Stimulated activated CD4-positive, alpha-beta T cell treated with anti-CD3 and anti-CD28 coated beads, Interleukin-2, amount 100 ng/mL, for 24 hours (primary cell): ENCODE measurements around the gene GNG7.
"Not testable (repeated sequence)": the region's sequence is repeated elsewhere in the genome, so short reads cannot be mapped to it uniquely, and the experiment has no call there.

ENCODE experiments used
- DNase-seq, 2 donors: peaks; one replicate each; pipeline ENCODE4 v3.0.0-alpha.2; 2020

The GNG7 gene

DNA sequence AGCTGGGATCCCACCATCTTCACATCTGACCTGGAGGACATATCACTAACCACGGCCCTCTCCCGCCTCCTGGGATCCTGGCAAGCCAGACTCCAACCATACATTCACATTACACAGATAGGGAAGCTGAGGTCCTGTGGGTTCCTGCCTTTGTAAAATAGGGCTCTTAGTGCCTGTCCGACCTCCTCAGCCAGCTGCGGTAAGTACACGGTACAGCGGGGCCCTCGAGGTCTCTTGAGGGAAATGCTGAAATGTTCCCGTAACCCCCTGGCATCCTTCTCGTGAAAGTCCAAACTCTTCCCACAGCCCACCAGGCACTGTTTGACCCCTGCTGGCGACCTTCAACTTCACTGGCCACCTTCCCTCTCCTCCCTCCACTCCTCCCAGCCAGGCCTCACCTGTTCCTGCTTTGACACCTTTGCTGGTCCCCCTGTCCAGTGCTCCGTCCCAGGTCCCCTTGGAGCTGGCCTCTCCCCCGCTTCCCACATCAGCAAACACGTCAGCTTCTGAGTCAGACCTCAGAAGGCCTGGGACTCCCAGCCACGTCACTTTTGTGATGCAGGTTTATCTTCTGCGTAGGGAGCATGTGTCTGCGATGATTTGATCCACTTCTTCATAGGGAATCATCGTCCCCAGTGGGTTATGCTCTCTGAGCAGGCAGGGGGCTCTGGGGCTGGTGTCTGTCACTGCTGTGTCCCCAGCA is 8.8 kb upstream of the GNG7 start:
- no peak for DNase-seq

DNA sequence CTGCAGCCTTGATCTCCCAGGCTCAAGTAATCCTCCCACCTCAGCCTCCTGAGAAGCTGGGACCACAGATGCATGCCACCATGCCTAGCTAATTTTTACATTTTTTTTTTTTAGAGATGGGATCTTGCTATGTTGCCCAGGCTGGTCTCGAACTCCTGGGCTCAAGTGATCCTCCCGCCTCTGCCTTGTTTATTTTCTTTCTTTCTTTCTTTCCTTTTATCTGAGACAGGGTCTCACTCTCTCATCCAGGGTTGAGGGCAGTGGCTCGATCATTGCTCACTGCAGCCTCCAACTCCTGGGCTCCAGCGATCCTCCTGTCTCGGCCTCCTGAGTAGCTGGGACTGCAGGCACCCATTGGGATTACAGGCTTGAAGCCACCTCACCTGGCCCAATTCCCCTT is 3.8 kb upstream of the GNG7 start:
- no peak for DNase-seq

DNA sequence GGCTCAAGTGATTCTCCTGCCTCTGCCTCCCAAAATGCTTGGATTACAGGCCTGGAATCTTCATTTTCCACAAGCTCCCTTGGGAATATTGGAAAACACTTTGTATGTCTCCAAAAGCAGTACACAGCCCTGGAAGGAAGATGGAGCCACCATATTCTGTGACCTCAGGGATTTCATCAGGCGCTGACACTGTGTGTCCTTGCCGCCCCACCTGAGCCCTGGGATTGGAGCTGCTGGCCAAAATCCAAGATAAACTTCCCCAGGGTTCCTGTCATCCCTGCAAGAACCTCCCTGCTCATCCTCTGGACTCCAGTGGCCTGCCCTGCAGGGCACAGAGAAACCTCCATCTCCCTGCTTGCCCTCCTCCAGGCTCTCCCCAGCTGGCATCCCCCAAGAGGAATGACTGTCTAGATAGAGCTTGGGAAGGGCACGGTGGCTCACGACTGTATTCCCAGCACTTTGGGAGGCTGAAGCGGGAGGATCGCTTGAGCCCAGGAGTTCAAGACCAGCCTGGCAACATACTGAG is 1.3 kb upstream of the GNG7 start:
- no peak for DNase-seq

DNA sequence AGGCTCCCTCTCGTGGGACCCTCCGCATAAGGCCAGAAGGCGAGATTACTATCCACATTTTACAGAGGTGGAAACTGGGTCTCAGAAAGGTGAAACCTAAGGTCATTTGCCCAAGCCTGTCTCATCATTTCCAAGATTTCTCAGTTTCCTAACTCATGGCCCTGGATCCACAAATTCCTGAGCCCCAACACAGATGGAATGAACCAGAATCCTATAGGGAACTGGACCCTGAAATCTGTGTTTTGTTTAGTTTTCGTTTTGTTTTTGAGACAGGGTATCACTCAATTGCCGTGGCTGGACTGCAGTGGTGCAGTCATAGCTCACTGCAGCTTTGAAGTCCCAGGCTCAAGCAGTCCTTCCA is 563 bp upstream of the GNG7 start:
- DNase-seq, result no peak

DNA sequence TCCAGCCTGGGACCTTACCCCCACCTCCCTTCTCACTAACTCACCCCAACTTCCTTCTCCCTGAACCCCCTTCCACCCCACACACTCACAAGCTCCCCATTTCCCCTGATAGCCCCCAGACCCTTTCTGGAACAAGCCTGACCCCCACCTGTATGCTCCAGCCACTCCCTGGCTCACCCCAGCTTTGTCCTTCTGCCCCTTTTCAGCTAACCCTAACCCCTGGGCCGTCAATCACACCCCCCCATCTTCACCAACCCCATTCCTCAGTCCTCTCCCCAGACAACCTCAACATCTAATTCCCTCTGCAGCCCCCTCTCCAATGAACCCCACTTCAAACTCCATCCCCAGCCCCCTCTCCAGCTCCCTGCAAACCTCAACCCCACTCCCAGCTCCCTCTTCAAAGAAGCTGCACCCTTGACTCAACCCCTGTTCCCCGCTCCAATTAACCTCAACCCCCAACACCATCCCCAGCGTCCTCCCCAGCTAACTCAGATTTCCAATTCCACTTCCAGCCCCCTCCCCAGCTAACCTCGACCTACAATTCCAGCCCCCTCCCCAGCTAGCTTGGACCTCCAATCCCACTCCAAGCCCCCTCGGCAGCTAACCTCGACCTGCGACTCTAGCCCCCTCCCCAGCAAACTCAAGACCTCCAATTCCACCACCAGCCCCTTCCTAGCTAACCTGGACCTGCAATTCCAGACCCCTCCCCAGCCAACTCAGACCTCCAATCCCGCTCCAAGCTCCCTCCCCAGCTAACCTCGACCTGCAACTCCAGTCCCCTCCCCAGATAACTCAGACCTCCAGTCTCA is 929 bp downstream of the GNG7 start:
- DNase-seq, result no peak

DNA sequence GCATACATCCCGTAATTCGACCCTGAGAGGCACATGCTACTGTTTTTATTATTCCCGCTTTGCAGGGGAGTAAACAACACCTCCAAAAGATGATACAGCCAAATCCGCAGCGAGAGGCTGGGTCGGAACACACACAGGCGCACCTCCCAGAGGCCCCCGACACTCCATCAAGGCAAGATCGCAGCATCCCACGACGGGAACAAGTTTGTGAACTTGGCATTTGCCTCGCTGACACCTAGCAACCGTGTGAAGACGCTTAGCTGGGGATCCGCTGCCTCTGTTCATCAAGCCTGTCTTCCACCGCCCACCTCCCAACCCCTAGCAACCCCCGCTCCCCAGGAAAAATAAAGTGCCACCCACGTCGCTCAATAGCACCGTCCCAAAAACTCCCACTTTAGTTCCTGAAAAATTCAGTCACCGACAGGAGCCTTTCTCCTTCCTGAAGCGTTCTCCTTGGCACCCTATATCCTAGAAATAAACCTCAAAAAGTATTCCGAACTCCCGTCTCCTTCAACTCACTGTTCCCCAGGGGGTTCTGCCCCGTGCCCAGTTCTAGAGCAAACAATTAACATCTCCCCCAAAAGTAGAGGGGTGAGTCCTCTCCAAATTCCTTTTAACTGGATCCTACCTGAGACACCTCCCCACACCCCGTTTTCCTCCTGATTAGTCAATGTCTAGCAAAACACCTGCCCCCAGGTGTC is 1.7 kb downstream of the GNG7 start:
- DNase-seq, result no peak

DNA sequence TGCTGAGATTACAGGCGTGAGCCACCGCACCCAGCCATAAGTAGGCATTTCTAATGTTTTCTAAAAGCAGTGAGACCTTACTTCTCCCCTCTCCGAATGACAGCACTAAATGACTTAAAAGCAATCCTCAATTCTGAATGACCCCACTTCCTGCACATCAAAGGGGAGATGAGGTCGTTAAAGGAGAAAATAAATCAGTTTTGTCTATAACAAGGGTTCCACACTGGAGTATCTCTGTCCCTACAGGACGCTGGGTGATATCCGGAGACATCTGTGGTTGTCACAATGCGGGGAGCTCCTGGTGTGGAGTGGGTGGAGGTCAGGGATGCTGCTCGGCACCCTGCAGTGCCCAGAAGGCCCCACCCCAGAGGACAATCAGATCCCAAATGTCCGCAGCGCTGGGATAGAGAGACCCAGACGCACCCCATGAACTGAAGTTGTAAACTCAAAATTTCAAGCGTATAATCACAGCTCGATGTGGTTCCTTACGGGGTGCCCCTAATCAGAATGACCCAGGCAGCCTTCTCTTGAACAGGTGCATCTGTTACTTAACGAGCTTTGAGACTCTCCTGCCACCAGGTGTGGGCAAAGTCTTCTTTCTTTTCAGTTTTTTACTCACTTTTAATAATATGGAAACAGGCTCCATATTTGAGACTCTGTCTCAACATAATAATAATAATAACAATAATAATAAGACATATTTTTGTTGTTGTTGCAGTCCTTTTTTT is 2.9 kb downstream of the GNG7 start:
- no peak for DNase-seq

DNA sequence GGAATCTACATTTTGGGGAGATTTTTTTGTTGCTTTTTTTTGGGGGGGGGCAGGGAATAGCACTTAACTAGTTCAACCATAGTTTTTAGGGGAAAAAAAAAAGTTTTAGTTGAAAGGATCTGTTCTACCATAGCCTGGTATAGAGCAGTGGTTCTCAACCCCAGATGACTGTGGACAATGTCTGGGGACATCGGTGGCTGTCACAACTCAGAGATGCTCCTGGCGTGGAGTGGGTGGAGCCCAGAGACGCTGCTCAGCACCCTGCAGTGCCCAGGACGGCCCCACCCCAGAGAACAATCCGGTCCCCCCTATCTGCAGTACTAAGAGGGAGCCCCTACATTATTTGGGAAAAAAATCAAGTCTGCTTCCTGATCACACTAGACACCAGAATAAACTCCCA is 8.3 kb downstream of the GNG7 start:
- DNase-seq, result no peak

DNA sequence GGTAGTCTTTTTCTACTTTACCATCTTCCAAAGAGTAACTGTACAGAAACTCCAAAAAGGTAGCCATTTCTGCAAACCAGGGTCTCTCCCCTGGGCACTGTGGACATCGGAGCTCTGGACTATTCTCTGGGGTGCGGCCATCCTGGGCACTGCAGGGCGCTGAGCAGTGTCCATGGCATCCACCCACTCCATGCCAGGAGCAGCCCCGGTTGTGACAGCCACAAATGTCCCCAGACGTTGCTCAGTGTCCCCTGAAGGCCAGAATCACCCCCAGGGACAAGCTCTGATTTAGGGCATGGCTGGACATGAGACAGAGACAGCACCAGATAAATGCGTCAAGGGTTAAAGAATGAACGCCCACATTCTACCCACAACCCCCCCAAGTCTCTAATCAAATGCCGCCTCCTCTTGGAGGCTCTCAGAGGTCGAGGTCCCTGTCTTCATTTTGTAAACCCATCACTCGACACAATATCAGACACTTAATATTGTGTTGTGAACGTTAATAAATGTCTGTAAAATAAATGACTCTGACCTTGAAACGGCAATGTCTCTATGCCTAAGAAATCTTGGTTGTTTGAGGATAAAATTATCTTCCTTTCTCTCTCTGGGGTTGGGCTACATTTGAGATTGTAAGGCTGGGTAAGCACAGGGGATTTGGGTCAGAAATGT is 8.9 kb downstream of the GNG7 start:
- no peak for DNase-seq

DNA sequence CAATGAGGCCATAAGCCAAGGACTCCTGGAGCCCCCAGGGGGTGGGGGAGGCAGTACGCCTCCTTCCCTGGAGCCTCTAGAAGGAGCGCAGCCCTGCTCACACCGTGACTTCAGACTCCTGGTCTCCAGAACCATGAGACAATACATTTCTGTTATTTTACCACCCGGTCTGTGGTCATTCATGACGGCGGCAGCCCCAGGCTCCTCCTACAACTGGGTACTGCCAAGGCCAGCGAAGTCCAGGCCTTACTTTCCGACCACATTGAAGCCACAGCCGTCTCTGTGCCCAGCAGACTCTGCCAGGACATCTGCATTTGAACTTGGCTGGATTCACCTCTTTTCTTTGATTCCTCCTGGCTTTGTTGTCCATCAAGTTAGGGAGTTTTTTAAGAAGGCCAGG is 10.5 kb downstream of the GNG7 start:
- no peak for DNase-seq

DNA sequence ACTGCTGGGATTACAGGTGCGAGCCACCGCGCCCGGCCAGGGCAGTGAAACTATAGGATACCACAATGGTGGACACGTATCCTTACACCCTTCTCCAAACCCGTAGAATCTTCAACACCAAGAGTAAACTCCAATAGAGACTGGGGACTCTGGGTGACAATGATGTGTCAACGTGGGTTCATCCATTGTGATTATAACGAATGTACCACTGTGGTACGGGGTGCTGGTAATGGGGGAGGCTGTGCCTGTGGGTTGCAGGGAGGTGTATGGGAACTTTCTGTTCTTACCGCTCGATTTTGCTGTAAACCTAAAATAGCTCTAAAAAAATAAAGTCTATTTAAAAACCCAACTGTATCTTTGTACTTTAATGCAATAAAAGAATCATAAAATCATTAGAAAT is 11.6 kb downstream of the GNG7 start:
- no peak for DNase-seq

DNA sequence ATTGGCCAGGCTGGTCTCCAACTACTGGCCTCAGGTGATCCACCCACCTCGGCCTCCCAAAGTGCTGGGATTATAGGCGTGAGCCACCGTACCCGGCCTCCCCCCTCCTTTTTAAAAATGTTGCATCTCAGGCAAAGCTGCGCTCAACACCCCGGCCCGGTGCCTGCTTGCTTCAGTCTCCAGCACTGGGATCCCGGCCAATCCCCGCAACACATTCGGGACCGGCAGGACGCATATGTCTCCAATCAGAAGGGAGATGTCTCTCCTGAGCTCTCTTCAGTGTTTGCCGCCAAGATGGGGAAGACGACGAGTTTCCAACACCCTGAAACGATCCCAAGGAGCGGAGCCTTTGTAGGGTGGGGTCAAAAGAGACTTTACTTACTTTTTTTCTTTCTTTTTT is 16.1 kb downstream of the GNG7 start:
- DNase-seq, result no peak

DNA sequence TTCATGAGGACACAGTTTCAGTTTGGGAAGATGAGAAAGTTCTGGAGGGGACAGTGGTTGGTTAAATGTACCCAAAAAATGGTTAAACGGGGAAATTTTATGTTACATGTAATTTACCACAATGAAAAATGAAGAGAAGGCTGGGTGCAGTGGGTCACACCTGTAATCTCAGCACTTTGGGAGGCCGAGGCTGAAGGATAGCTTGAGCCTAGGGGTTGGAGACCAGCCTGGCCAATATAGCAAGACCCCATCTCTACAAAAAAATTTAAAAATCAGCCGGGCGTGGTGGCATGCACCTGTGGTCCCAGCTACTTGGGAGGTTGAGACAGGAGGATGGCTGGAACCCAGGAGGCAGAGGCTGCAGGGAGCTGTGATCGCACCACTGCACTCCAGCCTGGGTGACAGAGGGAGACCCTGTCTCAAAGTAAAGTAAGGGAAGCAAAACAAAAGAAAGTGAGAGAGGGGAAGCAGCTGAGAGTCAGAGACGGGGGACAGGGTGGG is 17.2 kb downstream of the GNG7 start:
- DNase-seq, result no peak

DNA sequence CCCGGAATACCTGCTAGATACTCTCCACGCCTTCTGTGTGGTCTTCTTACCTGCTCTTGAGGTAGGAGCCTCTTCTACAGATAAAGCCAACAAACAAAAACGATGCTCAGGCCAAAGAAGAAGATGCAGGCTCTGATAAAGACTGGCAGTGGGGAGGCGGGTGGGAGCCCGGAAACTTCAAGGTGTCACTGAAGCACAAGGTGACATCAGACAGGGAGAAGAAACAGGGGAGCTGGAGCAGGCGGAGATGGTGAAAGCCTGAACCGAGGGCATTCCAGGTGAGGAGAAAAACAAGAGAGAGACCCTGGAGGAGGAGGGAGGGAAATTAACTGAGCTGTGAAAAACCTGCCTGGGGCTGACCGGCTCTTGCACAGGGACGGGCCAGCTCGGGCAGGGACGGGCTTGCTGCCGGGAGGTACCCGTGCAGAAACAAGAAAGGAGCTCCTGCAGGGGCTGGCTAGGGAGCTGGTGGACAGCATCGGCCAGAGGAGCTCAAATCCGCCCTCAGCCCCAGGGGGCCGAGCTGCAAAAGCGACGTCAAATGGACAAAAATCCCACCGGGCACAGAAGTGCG is 19.0 kb downstream of the GNG7 start:
- no peak for DNase-seq

DNA sequence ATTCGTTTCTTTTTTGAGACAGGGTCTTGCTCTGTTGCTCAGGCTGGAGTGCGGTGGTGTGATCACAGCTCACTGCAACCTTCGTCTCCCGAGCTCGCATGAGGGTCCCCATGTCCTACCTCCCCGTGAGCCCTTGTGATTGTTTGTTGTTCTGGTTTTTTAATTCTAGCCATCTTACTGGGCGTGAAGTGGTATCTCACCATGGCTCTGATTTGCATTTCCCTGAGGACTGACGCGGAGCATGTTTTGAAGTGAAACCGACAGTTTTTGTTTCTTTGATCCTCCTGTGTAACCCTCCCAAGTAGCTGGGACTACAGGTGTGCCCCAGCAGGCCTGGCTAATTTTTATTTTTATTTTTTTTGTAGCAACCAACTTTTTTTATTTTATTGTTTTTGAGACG is 21.7 kb downstream of the GNG7 start:
- DNase-seq, result no peak

DNA sequence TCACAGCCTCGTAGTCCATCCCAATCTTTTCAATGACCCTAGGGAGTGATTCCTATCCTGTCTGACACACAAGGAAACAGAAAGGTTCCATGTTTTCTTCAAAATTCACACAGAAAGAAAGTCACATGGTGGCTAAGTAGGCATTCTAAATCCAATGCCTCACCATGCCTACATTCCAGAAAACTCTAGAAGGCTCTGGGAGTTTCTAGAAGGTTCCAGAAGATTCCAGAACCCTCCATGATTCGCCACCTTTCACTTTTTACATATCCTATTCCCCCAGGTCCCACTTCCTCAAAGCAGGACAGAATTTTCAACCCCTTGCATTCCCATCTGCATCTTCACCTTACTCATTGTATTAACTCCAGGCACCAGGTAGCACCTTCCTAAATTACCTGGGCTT is 23.1 kb downstream of the GNG7 start:
- DNase-seq, result no peak

DNA sequence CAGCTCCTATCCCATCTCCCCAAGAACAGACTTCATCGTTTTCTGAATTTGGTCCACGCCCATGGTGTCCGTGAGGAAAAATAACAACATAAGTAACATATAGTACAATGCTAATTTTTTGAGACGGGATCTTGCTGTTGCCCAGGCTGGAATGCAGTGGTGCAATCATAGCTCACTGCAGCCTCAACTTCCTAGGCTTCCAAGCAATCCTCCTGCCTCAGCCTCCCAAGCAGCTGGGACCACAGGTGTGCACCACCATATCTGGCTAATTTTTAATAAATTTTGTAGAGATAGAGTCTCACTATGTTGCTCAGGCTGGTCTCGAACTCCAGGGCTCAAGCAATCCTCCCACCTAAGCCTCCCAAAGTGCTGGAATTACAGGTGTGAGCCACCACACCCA is 23.5 kb downstream of the GNG7 start:
- not testable (repeated sequence) for DNase-seq

DNA sequence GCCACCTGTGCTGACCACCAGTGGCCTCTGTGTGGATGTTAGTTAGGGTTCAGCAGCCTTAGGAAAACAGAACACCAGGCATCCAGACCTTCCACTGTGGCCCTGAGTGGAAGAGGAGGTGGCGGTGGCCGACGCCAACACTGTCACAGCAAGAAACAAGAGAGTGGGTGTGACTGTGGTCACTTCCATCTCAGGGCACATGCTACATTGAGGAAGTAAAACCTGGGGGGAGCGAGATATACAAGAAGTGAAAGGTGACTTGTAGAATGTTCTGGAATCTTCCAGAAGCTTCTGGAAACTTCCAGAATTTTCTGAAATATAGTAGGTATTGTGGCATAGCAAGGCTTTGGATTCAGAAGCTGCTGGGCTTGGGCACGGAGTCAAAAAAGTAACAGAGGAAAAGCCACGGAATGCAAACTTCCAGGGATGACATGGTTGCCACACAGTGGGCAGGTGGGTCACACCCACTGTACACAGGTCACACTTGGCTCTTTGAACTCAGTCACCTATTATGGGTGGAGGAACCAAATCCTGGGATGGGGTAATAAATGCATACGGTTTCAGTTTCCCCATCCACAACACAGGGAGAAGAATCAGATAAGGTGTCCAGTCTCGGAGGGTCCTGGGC is 24.3 kb downstream of the GNG7 start:
- DNase-seq, result no peak

DNA sequence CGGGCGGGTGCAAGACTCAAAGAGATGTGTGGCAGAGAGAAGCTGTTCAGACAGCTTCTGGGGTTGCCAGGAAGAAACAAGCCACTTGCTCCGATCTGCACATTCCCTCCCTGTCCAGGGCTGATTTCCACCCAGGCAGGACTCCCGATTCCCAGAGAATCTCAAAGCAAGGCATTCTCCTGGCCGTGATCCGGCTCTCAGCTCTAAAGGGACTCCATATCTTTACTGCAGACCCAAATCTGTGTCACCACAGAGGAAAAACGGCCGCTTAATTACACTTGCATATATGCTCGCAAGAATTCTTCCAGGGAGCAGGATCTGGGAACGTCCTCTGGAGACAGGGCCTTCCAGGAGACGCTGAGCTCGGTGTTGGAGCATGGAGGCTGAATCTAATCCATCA is 25.7 kb downstream of the GNG7 start:
- DNase-seq, result no peak

DNA sequence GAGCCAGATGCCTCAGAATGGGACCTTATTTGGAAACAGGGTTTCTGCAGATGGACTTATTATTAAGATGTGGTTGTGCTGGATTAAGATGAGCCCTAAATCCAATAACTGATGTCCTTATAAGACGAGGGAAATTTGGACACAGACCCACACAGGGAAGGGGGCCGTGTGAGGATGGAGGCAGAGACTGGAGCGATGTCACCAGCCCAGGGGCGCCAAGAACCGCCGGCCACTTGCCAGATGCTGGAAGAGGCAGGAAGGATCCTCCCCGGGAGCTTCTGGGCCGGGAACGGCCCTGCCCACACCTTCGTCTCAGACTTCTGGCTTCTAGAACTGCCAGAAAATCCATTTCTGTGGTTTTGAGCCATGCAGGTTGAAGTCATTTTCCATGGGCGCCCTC is 26.6 kb downstream of the GNG7 start:
- no peak for DNase-seq

DNA sequence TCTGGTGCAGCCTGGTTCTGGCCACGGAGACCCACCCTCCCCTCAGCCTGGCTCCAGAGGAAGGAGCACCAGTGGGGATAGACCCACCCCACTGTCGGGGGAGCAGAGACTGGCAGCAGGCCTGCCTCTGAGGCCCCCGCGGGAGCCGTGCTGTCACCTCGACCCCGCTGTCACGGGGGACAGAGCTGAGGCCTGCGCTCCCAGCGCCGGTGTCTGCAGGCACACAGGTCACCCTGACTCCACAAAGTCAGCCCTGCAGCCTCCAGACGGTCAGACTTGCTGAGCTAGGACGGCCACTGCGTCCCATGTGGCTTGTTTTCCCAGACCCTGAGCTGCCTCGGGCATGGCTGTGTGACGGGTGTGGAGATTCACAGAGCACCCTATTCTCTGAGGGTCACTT is 32.3 kb downstream of the GNG7 start:
- DNase-seq, result no peak
